ENCODE results near the gene CWH43. TPM values are rescaled to one million over a fixed set of nuclear protein-coding genes. Genes with fewer than 3 reads are reported as not detected.

CWH43 gene
- total and polyA plus RNA-seq, 9 of the 15 experiments (the other 6 are each of a cell fraction or from before 2014, with no cell fraction given) = not detected

GRCh38 chr4:49032440-49033161 is 46.5 kb downstream of the CWH43 start (continued):
- TF ChIP-seq HEY1 (CRISPR knock-in tag; IDR thresholded peaks at IDR 0.05; ENCODE audit: borderline replicate concordance) = no peak
- no peak for TF ChIP-seq BRF1 (IDR thresholded peaks at IDR 0.05; ENCODE audit: borderline replicate concordance, extremely low read depth, insufficient read length)
- TF ChIP-seq ARID2 (IDR thresholded peaks at IDR 0.05) = peak; percentile 80
- no peak for TF ChIP-seq ZNF174 (CRISPR knock-in tag; IDR thresholded peaks at IDR 0.05)
- TF ChIP-seq RAD21 (CRISPR knock-in tag; conservative IDR thresholded peaks at IDR 0.05 in 1 of 2, IDR thresholded peaks at IDR 0.05 in 1 of 2) = peak; percentile 84 to 92
- no peak for TF ChIP-seq TEAD1 (CRISPR knock-in tag; IDR thresholded peaks at IDR 0.05)
- TF ChIP-seq HMG20B (CRISPR knock-in tag; IDR thresholded peaks at IDR 0.05) = no peak
- TF ChIP-seq STAT5A (IDR thresholded peaks at IDR 0.05; ENCODE audit: borderline replicate concordance, low read length) = no peak
- no peak for TF ChIP-seq CAMTA2 (CRISPR knock-in tag; conservative IDR thresholded peaks at IDR 0.05)
- no peak for TF ChIP-seq SIN3B (IDR thresholded peaks at IDR 0.05; ENCODE audit: low read depth)
- TF ChIP-seq CTCF (IDR thresholded peaks at IDR 0.05 in 2 of 3, conservative IDR thresholded peaks at IDR 0.05 in 1 of 3; ENCODE audit: insufficient read depth in 2 of 3, low read depth in 1 of 3, low read length in 3 of 3) = peak; percentile 61 to 82 (median 78)
- TF ChIP-seq ZNF695 (CRISPR knock-in tag; IDR thresholded peaks at IDR 0.05) = no peak
- no peak for TF ChIP-seq NFRKB (IDR thresholded peaks at IDR 0.05; ENCODE audit: low read depth)
- no peak for TF ChIP-seq CEBPG (CRISPR knock-in tag; IDR thresholded peaks at IDR 0.05)
- TF ChIP-seq CEBPG (tag; conservative IDR thresholded peaks at IDR 0.05 in 1 of 2, IDR thresholded peaks at IDR 0.05 in 1 of 2) = peak; percentile 13 to 76; a peak in 2 of 4 replicates
- TF ChIP-seq, protein P1, sequence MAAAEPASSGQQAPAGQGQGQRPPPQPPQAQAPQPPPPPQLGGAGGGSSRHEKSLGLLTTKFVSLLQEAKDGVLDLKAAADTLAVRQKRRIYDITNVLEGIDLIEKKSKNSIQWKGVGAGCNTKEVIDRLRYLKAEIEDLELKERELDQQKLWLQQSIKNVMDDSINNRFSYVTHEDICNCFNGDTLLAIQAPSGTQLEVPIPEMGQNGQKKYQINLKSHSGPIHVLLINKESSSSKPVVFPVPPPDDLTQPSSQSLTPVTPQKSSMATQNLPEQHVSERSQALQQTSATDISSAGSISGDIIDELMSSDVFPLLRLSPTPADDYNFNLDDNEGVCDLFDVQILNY (CRISPR knock-in tag; IDR thresholded peaks at IDR 0.05) = no peak
- peak; percentile 89 for TF ChIP-seq SMC3 (conservative IDR thresholded peaks at IDR 0.05; ENCODE audit: insufficient read depth, low read depth, low read length)
- TF ChIP-seq ZNF253 (CRISPR knock-in tag; conservative IDR thresholded peaks at IDR 0.05) = no peak
- no peak for TF ChIP-seq TRIM28 (IDR thresholded peaks at IDR 0.05)
- no peak for TF ChIP-seq MAX (CRISPR knock-in tag; IDR thresholded peaks at IDR 0.05)
- no peak for TF ChIP-seq MEIS2 (IDR thresholded peaks at IDR 0.05; ENCODE audit: partially characterized antibody)
- peak; percentile 92; the same call in 1 of the 2 replicates for TF ChIP-seq STAG1 (CRISPR knock-in tag; IDR thresholded peaks at IDR 0.05; ENCODE audit: borderline replicate concordance)
- TF ChIP-seq ZNF41 (CRISPR knock-in tag; conservative IDR thresholded peaks at IDR 0.05) = no peak
- no peak for TF ChIP-seq FOSL1 (tag; conservative IDR thresholded peaks at IDR 0.05)
- TF ChIP-seq BDP1 (IDR thresholded peaks at IDR 0.05; ENCODE audit: insufficient read depth, insufficient read length) = no peak
